Body of pancreas (tissue), 4 donors: ENCODE measurements around the gene TFB2M.

ENCODE experiments used
- CTCF ChIP-seq, 7 experiments: fragments of 450-650 bp in 4 of 7; fragments of 200-600 bp in 3 of 7; sonication (generic) in 3 of 7; IDR thresholded peaks; one replicate each; pipeline ENCODE4 v1.5.1; 2016 to 2019; ENCODE audit warnings: antibody characterized with exemption in 7 of 7
- POLR2A ChIP-seq, 3 donors: fragments of 450-650 bp; IDR thresholded peaks; one replicate each; pipeline ENCODE4 v1.6.1; 2016; ENCODE audit warnings: antibody characterized with exemption in 3 of 3, mild to moderate bottlenecking in 2 of 3

GRCh38 chr1:246592695-246593094 lies 26.6 kb upstream of the TFB2M start:
- TF ChIP-seq CTCF (IDR thresholded peaks at IDR 0.05) (no peak), POLR2A (IDR thresholded peaks at IDR 0.05) (no peak)
